Glutamatergic neuron (in vitro differentiated cells): Measurements from ENCODE around the gene FLT4. TPM values are rescaled to one million over a fixed set of nuclear protein-coding genes. Genes with fewer than 3 reads are reported as not detected.
A peak's percentile ranks its signal among the peaks of the same experiment; 100 is the strongest.

Source experiments
- DNase-seq: peaks from one replicate; pipeline ENCODE4 v3.0.0; 2022
- H3K27ac Mint-ChIP-seq: one replicate; pipeline ENCODE4 v1.8.0; 2020; ENCODE audit warnings: mild to moderate bottlenecking, mixed read lengths, inconsistent platforms; ENCODE audit not compliant: unreplicated experiment
- H3K27me3 Mint-ChIP-seq: one replicate; pipeline ENCODE4 v1.8.0; 2020; ENCODE audit warnings: mild to moderate bottlenecking, moderate library complexity, mixed read lengths, inconsistent platforms; ENCODE audit not compliant: unreplicated experiment
- H3K36me3 Mint-ChIP-seq: one replicate; pipeline ENCODE4 v1.8.0; 2020; ENCODE audit warnings: mild to moderate bottlenecking, mixed read lengths, inconsistent platforms; ENCODE audit not compliant: unreplicated experiment
- H3K4me1 Mint-ChIP-seq: one replicate; pipeline ENCODE4 v1.8.0; 2020; ENCODE audit warnings: mild to moderate bottlenecking, low read depth, mixed read lengths, inconsistent platforms; ENCODE audit not compliant: unreplicated experiment
- H3K4me3 Mint-ChIP-seq: one replicate; pipeline ENCODE4 v1.8.0; 2020; ENCODE audit warnings: mild to moderate bottlenecking, mixed read lengths, inconsistent platforms; ENCODE audit not compliant: unreplicated experiment
- H3K9me3 Mint-ChIP-seq: one replicate; pipeline ENCODE4 v1.8.0; 2020; ENCODE audit warnings: mild to moderate bottlenecking, moderate library complexity, mixed read lengths, inconsistent platforms; ENCODE audit not compliant: unreplicated experiment
- total RNA-seq: library from RNA; stranded (reverse); fragmentation: NEBNext Ultra II Directional; extraction: Animal tissue kit (Norgen Biotek cat#: 25700); gene quantifications from one replicate; pipeline ENCODE4 v1.2.1, GENCODE V29; 2021; ENCODE audit not compliant: unreplicated experiment
- TF ChIP-seq, protein P1 (sequence below): fragments of 200-600 bp; sonication (generic); IDR thresholded peaks from one replicate; pipeline ENCODE4 v1.5.0; 2021; ENCODE audit not compliant: partially characterized antibody, unreplicated experiment

Gene FLT4
- total RNA-seq, 1 donor from 2014 or later: 0.17 TPM

DNA sequence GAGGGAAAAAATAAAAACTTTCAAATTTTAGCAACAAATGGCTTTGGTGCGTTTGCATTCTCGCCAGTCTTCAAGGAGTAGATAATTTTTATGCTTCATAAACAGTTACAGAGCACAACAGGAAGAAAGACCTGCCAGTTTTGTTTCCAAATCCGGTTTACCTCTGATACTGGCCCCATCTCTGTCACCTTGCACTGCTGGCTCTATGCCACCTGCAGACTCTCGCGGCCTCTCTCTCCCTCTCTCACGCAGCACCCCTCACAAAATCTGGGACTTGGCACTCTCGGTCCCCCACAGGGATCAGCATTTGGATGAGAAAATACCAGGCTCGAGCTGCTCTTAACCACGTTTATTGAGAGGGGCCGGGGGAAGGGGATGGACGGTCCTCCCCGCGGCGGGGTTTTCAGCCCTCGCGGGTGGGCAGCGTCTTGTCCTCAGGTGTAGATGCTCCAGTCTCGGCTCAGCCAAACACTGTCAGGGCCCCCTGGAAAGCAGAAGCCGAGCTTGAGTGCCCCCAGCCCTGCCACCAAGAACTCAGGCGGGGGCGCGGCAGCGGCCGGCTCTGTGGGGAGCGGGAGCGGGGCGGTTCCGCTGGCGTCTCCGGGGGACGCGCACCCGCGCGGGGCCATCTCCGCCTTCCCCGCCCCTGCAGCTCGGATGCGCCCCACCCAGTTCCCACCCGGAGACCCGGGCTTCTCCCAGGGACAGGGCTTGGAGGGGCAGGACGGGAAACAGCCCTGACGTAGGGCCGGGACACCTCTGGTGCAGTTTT lies 59.4 kb downstream of the FLT4 start:
- no peak for DNase-seq
- Mint-ChIP-seq H3K36me3 (peaks cover 7% of the 10 kb centered on the region), H3K27me3 (peaks cover 30% of the 10 kb centered on the region), H3K27ac (peak overlapping the region; percentile 12), H3K4me3 (peak overlapping the region; percentile 71), H3K4me1 (no peaks in the 10 kb centered on the region), H3K9me3 (peaks cover 2% of the 10 kb centered on the region)
- TF ChIP-seq, protein P1, sequence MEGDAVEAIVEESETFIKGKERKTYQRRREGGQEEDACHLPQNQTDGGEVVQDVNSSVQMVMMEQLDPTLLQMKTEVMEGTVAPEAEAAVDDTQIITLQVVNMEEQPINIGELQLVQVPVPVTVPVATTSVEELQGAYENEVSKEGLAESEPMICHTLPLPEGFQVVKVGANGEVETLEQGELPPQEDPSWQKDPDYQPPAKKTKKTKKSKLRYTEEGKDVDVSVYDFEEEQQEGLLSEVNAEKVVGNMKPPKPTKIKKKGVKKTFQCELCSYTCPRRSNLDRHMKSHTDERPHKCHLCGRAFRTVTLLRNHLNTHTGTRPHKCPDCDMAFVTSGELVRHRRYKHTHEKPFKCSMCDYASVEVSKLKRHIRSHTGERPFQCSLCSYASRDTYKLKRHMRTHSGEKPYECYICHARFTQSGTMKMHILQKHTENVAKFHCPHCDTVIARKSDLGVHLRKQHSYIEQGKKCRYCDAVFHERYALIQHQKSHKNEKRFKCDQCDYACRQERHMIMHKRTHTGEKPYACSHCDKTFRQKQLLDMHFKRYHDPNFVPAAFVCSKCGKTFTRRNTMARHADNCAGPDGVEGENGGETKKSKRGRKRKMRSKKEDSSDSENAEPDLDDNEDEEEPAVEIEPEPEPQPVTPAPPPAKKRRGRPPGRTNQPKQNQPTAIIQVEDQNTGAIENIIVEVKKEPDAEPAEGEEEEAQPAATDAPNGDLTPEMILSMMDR: no peak

GRCh38 chr5:180586870-180587269 lies 62.5 kb downstream of the FLT4 start:
- Mint-ChIP-seq H3K27ac (no peak overlapping the region), H3K4me3 (no peak overlapping the region), H3K36me3 (peaks cover 21% of the 10 kb centered on the region), H3K27me3 (peaks cover 16% of the 10 kb centered on the region), H3K9me3 (peaks cover 4% of the 10 kb centered on the region), H3K4me1 (no peaks in the 10 kb centered on the region)
- DNase-seq: no peak
- TF ChIP-seq, protein P1: no peak

- Mint-ChIP-seq H3K4me1 (no peaks in the 10 kb centered on the region), H3K9me3 (peaks cover 4% of the 10 kb centered on the region), H3K27ac (no peak overlapping the region), H3K27me3 (peaks cover 17% of the 10 kb centered on the region), H3K4me3 (no peak overlapping the region), H3K36me3 (peaks cover 21% of the 10 kb centered on the region)
- TF ChIP-seq, protein P1: no peak
- DNase-seq: no peak
Observed at GRCh38 chr5:180586204-180586603, 63.2 kb downstream of the FLT4 start.

GRCh38 chr5:180583738-180584137 lies 65.7 kb downstream of the FLT4 start:
- H3K9me3 Mint-ChIP-seq: peaks cover 2% of the 10 kb centered on the region
- TF ChIP-seq, protein P1: no peak
- no peak overlapping the region for H3K27ac Mint-ChIP-seq
- no peaks in the 10 kb centered on the region for H3K4me1 Mint-ChIP-seq
- no peak for DNase-seq
- H3K36me3 Mint-ChIP-seq: peaks cover 21% of the 10 kb centered on the region
- peaks cover 6% of the 10 kb centered on the region for H3K27me3 Mint-ChIP-seq
- no peak overlapping the region for H3K4me3 Mint-ChIP-seq

DNA sequence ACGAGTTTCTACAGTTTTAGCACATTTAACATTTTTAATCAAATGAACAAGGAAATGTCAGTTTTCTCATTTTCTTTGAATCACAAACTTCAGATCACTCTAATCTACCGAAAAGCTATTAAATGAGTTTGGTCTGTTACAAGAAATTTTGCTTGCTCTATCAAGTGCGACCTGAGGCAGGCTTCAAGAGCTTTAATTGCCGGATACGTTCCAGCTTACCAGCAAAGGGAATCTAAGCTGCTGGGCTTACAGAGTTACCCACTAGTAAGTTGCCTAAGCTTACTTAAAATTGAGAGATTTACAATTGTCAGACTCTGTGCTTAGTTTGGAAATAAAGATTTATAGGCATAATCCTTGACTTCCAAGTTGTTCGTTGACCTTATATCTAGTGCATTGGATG lies 68.7 kb downstream of the FLT4 start:
- DNase-seq: no peak
- TF ChIP-seq, protein P1: no peak
- Mint-ChIP-seq H3K9me3 (peaks cover 2% of the 10 kb centered on the region), H3K27ac (no peak overlapping the region), H3K27me3 (peaks cover 4% of the 10 kb centered on the region), H3K4me3 (no peak overlapping the region), H3K36me3 (peaks cover 16% of the 10 kb centered on the region), H3K4me1 (no peaks in the 10 kb centered on the region)
